GM21576 (cell line): ENCODE data around the gene AICDA.
"Not testable (repeated sequence)": the region's sequence is repeated elsewhere in the genome, so short reads cannot be mapped to it uniquely, and the experiment has no call there.

ENCODE experiments used
- ATAC-seq: cut with Tn5 transposase; IDR thresholded peaks from one replicate; pipeline ENCODE4 v1.9.1; 2021; ENCODE audit warnings: mild to moderate bottlenecking, moderate library complexity; ENCODE audit not compliant: unreplicated experiment

The AICDA gene

GRCh38 chr12:8612629-8613028, at the start of gene AICDA:
AICDA (minus strand) TSS chr12:8612859; CDS start chr12:8612767, 92 bp downstream.
- ATAC-seq: no peak

GRCh38 chr12:8661751-8662150, 49.1 kb upstream of the AICDA start:
- ATAC-seq: no peak

- ATAC-seq: no peak
These were observed 48.4 kb upstream of the AICDA start for GRCh38 chr12:8661016-8661415.

- ATAC-seq: no peak
These were observed 45.7 kb upstream of the AICDA start for GRCh38 chr12:8658346-8658745.

GRCh38 chr12:8655421-8655820, 42.8 kb upstream of the AICDA start:
- no peak for ATAC-seq

- peak; percentile 70 for ATAC-seq
These were observed 36.0 kb upstream of the AICDA start for GRCh38 chr12:8648576-8649205.

- ATAC-seq: no peak
These were observed 35.3 kb upstream of the AICDA start for GRCh38 chr12:8647968-8648367.

GRCh38 chr12:8644345-8645248, 31.9 kb upstream of the AICDA start:
- ATAC-seq: peak; percentile 59

- ATAC-seq: no peak
These were observed 30.1 kb upstream of the AICDA start for GRCh38 chr12:8642775-8643174.

- no peak for ATAC-seq
These were observed 27.3 kb upstream of the AICDA start for GRCh38 chr12:8639936-8640335.

- no peak for ATAC-seq
These were observed 26.3 kb upstream of the AICDA start for GRCh38 chr12:8638951-8639350.

- no peak for ATAC-seq
These were observed 25.0 kb upstream of the AICDA start for GRCh38 chr12:8637666-8638065.

GRCh38 chr12:8637244-8637643, 24.6 kb upstream of the AICDA start:
- ATAC-seq: no peak

- no peak for ATAC-seq
These were observed 23.9 kb upstream of the AICDA start for GRCh38 chr12:8636581-8636980.

GRCh38 chr12:8636007-8636346, 23.3 kb upstream of the AICDA start:
- ATAC-seq: not testable (repeated sequence)

GRCh38 chr12:8635342-8636006, 22.8 kb upstream of the AICDA start:
- ATAC-seq: not testable (repeated sequence)

GRCh38 chr12:8630131-8630530, 17.5 kb upstream of the AICDA start:
- no peak for ATAC-seq

GRCh38 chr12:8629486-8630033, 16.9 kb upstream of the AICDA start:
- peak; percentile 94 for ATAC-seq

GRCh38 chr12:8628731-8629130, 16.1 kb upstream of the AICDA start:
- ATAC-seq: no peak

- ATAC-seq: not testable (repeated sequence)
These were observed 12.1 kb upstream of the AICDA start for GRCh38 chr12:8624750-8625149.

- no peak for ATAC-seq
These were observed 10.0 kb upstream of the AICDA start for GRCh38 chr12:8622646-8623045.
